Fibroblast of skin of right quadriceps (primary cell): ENCODE data around the gene CNNM3.
"Not testable (repeated sequence)": the region's sequence is repeated elsewhere in the genome, so short reads cannot be mapped to it uniquely, and the experiment has no call there.

Experiments used
- DNase-seq: peaks from one replicate; pipeline ENCODE4 v3.0.0-alpha.2; 2013

Gene CNNM3

GRCh38 chr2:96842600-96842999 is 26.5 kb downstream of the CNNM3 start:
- DNase-seq: no peak

GRCh38 chr2:96843538-96844268 is 27.6 kb downstream of the CNNM3 start, which contains the start of gene ANKRD23:
ANKRD23 (minus strand) TSS chr2:96844021; CDS start chr2:96843992, 29 bp downstream.
- no peak for DNase-seq

GRCh38 chr2:96844405-96844808 is 28.3 kb downstream of the CNNM3 start:
- no peak for DNase-seq

GRCh38 chr2:96846825-96847224 is 30.8 kb downstream of the CNNM3 start:
- no peak for DNase-seq

GRCh38 chr2:96847586-96847985 is 31.5 kb downstream of the CNNM3 start:
- DNase-seq: no peak

GRCh38 chr2:96848264-96848663 is 32.2 kb downstream of the CNNM3 start:
- DNase-seq: no peak

GRCh38 chr2:96852667-96853066 is 36.6 kb downstream of the CNNM3 start:
- no peak for DNase-seq

GRCh38 chr2:96853321-96853720 is 37.3 kb downstream of the CNNM3 start:
- DNase-seq: no peak

- peak; percentile 14 for DNase-seq
Observed at GRCh38 chr2:96856776-96857666, 41.0 kb downstream of the CNNM3 start.

GRCh38 chr2:96857667-96858372 is 41.8 kb downstream of the CNNM3 start, which contains the start of gene ANKRD39:
ANKRD39 (minus strand) TSS chr2:96858016; CDS start chr2:96857987, 29 bp downstream.
- peak; percentile 98 for DNase-seq

- DNase-seq: no peak
Observed at GRCh38 chr2:96859099-96859649, 43.1 kb downstream of the CNNM3 start.

GRCh38 chr2:96859681-96860064 is 43.6 kb downstream of the CNNM3 start:
- DNase-seq: no peak

- no peak for DNase-seq
Observed at GRCh38 chr2:96860065-96861029, 44.3 kb downstream of the CNNM3 start.

- no peak for DNase-seq
Observed at GRCh38 chr2:96861074-96861473, 45.0 kb downstream of the CNNM3 start.

- DNase-seq: not testable (repeated sequence)
Observed at GRCh38 chr2:96863056-96863455, 47.0 kb downstream of the CNNM3 start.

- DNase-seq: no peak
Observed at GRCh38 chr2:96863575-96864342, 47.7 kb downstream of the CNNM3 start.

GRCh38 chr2:96864343-96865091 is 48.4 kb downstream of the CNNM3 start:
- no peak for DNase-seq

- no peak for DNase-seq
Observed at GRCh38 chr2:96865654-96866053, 49.6 kb downstream of the CNNM3 start.

- DNase-seq: no peak
Observed at GRCh38 chr2:96866149-96866548, 50.1 kb downstream of the CNNM3 start.

- DNase-seq: no peak
Observed at GRCh38 chr2:96866586-96866985, 50.5 kb downstream of the CNNM3 start.
